ENCODE data around the gene OPRM1.
"Not testable (repeated sequence)": the region's sequence is repeated elsewhere in the genome, so short reads cannot be mapped to it uniquely, and the experiment has no call there.

OPRM1 gene

GRCh38 chr6:154241061-154241460 lies 202.0 kb downstream of the OPRM1 start:
- not testable (repeated sequence) for DNase-seq (ENCODE audit: low read depth)

DNA sequence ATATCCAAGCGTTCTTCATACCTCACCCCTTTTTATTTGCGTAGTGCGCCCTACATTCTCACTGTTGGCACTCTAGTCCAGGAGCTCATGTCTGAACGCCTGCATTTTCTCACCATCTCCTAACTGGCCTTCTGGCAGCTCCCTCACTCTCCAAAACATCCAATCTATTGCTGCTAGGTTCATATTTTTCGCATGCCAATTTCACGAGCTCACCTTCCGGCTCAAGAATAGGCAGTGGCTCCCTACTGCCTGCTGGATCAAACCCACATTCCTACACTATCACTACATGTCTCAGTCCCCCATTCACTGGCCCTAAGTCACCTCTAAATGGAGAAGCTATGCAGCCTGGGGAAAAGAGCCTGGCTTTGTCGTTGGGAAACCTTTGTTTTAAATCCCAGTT lies 202.5 kb downstream of the OPRM1 start:
- DNase-seq (ENCODE audit: low read depth): no peak

DNA sequence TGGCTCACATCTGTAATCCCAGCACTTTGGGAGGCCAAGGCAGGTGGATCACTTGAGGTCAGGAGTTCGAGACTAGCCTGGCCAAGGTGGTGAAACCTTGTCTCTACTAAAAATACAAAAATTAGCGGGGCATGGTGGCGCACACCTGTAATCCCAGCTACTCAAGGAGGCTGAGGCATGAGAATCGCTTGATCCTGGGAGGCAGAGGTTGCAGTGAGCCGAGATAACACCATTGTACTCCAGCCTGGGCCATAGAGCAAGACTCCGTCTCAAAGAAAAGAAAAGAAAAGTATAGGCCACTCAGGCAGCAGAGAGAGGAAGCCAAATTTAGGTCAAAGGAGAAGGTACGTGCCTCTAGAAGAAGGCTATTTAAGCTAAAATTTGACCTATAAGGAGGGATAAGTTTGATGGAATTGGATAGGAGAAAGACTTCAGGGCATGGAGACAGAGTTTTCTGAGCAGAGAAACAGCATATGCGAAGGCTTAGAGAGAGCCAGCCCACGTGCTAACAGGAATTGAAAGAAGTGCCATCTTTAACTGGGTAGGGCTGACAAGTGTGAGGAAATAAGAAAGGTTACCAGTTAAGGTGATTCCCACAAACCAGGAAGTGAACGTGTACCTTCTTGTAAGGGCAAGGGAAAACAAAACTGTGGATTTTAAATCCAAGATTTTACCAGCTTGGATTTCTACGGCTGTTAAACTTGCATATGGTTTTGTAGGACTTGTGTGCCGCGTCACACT lies 203.7 kb downstream of the OPRM1 start:
- DNase-seq (ENCODE audit: low read depth): no peak

DNA sequence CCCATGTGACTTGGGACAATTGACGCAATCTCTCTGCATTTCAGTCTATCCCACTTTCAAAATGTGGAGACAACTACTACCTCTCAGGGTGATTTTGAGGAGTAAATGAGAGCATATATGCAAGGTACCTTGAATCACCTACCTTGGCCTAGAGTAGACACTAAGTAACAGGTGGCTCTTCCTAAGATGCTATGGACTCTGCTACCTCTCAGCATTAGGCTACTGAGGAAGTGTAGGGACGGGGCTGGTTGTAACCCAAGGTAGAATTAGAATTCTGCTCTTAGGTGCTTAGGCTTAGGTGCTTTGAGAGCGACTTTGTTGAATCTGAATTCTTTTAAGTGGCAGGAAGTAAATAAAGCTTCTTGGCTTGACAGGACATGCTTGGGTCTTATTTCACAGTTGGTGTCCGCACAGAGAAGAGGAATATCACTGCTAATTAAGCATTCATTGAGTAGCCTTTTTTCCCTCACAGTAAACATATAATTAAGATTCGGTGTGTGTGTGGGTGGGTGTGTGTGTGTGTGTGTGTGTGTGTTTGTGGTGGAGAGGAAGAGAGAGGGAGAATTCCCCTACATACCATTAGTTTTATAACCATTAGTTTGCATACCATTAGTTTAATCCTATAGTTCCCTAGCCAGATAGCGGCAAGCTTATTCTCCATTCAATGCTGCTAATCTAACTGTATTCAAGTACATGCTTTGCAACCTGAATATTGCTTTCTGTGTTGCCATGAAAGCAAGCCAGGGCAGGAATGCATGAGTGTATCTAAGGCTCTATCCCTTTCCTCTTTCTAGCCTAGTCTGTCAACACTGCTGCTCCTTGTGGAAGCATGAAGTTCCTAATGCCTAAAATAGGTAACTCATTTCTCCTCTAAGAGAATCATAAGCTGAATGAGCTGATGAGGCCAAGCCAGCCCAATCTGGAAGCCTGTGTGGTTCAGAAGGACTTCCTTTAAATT lies 205.0 kb downstream of the OPRM1 start:
- no peak for DNase-seq (ENCODE audit: low read depth)

- DNase-seq (ENCODE audit: low read depth): no peak
Measured at GRCh38 chr6:154245506-154245905, 206.5 kb downstream of the OPRM1 start.

DNA sequence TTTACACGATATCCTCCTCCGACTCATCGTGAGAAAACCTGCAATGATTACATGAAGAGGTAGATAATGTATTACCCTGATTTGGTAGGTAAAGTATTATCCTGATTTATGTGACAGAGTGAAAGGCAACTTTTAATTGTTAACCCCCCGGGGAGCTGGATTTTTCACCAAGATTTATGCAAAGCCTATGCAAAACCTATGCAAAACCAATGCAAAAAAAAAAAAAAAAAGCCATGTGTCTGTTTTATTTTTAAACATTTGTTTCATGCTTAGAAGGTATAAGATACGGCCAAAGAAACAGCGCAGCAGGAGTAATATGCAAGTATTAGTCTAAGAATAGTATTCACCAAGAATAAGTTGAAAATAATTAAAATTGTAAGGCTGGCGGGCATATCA lies 207.7 kb downstream of the OPRM1 start:
- DNase-seq (ENCODE audit: low read depth): no peak

DNA sequence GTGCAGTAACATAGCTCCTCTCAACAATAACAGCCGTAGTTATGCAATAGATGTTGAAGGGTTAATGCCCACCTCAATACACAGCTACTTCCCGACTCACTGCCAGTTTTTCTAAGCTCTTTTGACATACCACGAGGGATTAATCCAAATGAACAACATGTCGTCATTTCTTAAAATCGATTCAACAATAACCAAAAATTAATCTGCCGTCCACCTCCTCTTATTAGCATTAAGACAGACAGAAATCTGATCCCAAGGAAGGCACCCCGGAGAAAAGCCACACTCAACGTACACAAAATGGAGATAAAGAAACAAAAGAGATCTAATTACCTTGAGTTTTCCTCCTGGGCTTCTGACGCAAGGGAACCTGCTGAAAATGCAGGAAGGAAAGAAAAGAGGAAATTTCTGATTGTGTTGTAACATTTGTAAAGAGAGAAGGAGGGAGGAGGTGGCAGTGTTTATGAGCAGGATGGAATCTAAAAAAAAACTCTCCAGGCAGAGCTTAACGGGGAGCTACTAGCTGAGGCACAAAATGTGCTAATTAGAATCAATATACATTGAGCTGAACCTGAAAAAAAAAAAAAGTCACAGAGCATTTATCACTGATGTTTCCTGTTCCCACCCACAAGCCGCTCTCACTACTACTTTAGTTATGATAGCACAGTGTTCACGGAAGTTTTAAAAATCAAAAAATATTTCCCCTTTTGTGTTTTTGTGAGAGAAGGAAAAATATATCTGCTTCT lies 208.2 kb downstream of the OPRM1 start:
- DNase-seq (ENCODE audit: low read depth): no peak

- DNase-seq (ENCODE audit: low read depth): no peak
Measured at GRCh38 chr6:154249499-154250298, 210.7 kb downstream of the OPRM1 start.

DNA sequence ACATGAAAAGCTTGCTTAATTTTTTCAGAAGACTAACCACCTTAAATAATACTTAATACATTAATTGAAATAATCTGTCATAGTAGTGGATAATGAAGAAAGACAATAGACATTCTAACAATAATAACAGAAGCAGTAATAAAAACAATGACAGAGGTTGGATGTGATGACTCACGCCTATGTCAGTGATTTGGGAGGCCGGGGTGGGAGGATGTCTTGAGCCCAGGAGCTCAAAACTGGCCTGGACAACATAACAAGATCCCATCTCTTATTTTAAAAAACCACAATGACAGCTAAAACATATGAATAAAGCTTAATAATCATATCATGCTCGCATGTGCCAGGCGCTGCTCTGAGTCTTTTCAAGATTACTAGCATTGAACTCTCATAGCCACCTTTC lies 212.1 kb downstream of the OPRM1 start:
- DNase-seq (ENCODE audit: low read depth): no peak

GRCh38 chr6:154252678-154253077 lies 213.6 kb downstream of the OPRM1 start:
- no peak for DNase-seq (ENCODE audit: low read depth)

DNA sequence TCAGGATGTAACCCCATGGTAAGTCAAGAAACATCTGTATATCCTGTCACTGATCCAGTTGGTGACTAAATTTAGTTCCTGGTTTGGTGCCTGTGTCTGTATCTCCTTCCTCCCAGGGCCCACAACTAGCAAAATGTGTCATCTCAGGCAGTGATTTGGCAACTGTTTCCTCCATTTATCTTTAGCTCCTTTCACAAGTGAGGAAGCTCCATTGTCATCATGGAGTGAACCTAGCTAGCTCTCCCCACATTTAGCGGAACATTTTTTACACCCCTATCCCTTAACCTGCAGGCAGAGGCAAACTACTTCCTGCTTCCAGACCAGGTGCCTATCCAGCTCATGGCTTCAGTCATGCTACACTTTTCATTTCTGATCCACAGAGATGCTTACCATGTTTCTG lies 218.0 kb downstream of the OPRM1 start:
- DNase-seq (ENCODE audit: low read depth): peak; percentile 18

- DNase-seq (ENCODE audit: low read depth): no peak
Measured at GRCh38 chr6:154258064-154258757, 219.2 kb downstream of the OPRM1 start.

DNA sequence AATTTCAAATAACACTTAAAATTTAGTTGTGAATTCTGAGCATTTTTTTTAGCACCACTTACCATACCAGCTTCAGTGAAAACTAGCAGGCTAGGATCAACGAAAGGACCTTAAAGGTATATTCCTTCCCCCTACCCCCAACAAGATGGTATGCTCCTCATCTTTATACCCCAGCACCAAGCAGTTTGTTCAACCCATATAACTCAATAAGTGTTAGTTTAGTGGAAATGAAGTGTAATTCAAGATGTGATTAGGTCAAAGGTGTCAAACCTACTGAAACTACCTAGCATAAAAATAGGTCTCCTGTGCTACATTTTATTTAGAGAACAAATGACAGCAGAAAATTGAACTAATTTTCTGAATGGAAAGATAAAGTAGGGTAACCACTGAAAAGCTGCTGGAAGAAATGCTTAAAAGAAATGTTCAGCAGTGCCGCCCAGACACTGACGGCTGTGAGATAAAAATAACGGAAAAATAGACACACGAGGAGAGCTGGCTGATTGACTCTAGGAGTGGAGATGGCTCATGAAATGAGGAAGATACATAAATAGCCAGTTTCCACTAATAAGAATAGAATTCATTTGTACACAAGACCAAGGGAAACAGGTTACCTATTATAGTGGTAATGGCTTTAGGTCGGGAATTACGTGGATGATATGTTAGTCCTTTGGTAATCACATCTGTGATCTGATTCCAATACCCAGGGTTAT lies 222.8 kb downstream of the OPRM1 start:
- no peak for DNase-seq (ENCODE audit: low read depth)

DNA sequence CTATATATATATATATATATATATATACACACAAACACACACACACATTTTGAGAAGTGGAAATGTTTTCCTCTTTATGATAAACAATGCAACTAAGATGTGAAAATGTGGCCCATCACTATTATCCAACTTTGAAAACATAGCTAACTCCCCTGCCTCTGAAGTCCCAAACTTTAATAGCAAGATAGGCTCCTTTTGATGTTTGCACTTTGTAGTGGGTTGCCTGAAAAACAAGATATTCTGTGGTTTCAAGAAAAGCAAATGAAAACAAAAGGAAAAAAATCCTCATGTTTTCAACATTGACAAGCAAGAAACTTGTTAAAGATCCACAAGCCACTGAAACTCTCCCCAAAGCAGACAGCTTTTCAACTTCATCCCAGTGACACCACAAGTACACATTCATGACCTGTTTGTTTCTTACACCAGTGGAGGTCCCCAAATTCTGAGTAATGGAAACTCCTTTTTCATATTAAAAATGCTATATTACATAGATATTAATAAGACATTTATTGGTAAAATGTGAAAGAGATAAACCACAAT lies 227.6 kb downstream of the OPRM1 start:
- no peak for DNase-seq (ENCODE audit: low read depth)

DNA sequence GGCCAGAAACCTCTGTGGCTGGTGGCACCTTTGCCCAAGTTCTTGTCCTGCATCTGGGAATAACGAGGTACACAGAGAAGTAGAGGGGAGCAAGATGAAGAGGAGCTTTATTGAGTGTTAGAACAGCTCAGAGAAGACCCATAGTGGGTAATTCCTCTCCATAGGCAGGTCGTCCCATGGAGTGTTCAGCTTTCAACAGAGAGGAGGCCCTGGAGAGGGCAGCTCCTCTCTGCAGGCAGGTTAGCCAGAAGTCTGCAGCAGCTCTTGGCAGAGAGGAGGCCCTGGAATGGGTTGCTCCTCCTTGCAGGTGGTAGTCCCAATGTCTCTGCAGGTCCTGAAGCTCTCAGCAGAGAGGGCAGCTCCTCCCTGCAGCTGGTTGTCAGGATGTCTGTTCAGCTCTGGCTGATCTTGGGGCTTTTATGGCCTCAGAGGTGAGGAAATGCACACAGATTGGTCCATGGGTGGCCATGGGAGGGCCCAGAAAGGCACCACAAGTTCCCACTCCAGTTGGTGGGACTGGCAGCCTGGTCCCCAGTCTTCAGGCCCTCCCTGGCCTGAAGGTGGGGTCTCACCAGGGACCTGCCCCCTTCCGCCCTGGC lies 228.6 kb downstream of the OPRM1 start:
- no peak for DNase-seq (ENCODE audit: low read depth)

DNA sequence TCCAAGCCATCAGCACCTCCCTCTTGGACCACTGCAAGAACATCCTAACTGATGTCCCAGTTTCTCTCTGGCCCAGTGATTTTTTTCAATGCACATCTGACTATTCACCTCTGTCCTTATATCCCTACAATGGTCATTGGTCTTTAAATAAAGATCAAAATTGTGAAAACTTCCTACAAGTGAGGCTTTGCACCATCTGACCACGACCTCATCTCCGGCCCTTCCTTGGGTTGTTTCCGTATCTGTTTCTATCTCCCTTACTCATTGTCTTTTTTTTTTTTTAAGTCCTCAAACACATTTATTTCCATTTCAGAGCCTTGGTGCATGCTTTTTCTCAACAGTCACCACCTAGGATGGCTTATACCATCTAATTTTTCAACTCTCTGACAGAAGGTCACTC lies 229.4 kb downstream of the OPRM1 start:
- no peak for DNase-seq (ENCODE audit: low read depth)

DNA sequence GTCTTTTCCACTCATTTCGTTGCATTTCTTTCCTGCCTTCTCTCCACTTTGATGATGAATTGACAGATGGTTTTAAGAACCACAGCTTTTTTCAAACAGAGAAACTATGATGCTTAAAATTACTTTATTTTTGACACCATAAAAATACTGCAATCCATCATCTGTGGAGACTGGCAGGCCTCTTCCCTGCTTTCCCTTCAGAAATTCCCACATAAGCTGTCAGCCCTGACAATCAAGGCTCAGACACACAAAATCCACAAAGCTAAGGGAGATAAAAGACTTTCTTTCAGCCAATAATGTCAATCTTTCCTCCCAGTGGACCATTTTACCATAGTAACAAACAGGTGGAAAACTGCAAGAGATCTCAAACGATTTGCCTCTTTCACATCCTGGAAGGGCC lies 235.1 kb downstream of the OPRM1 start:
- DNase-seq (ENCODE audit: low read depth): no peak

DNA sequence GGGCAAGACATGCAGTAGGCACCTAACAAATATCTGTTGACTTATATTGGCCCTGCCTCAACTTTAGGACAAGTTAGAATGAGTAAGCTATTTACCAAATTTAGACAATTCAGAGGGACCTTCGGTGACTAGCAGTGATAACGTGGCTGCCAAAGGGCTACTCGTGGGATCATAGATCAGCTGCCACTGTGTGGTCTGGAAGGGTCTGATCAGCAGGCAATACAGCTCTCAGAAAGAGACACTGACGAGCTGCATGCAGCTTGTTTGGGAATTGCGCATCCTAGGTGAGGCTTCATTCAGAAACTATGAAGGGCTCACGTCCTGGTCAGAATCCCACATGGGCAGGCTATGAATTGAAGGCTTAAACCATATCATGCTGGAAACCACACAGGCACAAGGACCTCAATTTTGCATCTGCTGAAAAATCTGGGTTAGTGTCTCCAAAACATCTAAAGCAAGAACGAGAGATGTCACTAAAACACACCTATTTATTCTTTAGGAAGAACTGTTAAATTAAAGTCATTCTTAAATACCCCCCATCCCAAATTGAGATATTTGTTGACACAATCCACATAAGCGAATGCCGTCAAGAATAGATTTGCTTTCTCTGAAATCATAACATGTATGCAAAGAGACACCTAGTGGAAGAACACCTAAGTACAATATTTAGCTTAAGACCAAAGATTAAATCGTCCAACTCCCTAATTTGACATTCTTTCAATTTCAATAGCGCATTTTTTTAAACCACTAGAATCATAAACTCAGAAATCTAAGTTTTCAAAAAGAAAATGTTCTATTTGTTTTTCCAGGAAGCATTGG lies 238.0 kb downstream of the OPRM1 start:
- DNase-seq (ENCODE audit: low read depth): no peak

DNA sequence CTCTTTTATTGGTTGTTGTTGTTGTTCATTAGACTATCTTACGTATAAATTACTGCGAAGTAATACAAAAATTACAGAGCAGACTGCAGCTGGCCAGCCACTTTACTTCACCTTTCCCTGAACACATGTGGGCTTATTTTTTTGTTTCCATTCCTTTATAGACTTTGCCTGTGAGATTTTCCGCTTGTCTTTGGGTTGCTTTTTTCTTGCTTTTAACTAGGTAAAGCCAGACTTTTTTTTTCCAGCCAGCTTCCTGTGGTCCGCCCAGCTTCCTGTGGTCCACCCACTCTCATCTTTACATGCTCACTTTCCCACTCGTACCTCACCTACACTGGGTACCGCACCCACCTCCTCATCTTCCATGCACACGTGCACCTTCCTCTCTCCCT lies 238.6 kb downstream of the OPRM1 start:
- no peak for DNase-seq (ENCODE audit: low read depth)
